Subcutaneous adipose tissue (tissue), 4 donors: ENCODE results near the gene TUSC2. TPM values are rescaled to one million over a fixed set of nuclear protein-coding genes. Genes with fewer than 3 reads are reported as not detected.

Source experiments
- total RNA-seq, 4 donors: library from RNA; depleted of rRNA; stranded (reverse); fragments of >200 nt; gene quantifications; one replicate each; pipeline ENCODE4 v1.1.0, GENCODE V29; 2016
- TF ChIP-seq, protein P1 (sequence below): fragments of 450-650 bp; IDR thresholded peaks from one replicate; pipeline ENCODE4 v1.5.1; 2016; ENCODE audit warnings: low read depth, mild to moderate bottlenecking, control low read depth, antibody characterized with exemption, moderate library complexity

Gene TUSC2
- total RNA-seq, 4 donors from 2014 or later, result 17.8 to 27.5 (median 20.7) TPM

DNA sequence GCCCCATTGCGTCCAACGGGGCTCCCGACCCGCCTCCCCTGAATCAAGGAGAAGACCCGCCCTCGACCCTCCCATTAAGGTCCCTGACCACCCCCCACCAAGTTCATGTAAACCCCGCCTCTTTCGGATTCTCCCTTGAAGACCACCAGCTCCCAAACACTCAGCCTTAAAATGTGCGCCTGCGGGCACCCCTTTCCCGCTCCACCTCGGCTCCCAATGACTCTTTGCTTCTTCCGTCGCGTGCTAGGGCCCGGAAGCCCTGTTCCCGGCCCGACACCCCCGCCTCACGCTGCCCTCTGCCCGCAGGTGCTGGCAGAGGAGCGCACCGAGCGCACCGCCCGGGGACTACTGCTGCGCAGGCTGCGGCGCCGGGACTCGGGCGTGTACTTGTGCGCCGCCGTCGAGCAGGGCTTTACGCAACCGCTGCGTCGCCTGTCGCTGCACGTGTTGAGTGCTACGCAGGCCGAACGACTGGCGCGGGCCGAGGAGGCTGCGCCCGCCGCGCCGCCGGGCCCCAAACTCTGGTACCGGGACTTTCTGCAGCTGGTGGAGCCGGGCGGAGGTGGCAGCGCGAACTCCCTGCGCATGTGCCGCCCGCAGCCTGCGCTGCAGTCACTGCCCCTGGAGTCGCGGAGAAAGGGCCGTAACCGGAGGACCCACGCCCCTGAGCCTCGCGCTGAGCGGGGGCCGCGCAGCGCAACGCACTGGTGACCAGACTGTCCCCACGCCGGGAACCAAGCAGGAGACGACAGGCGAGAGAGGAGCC is 51.8 kb downstream of the TUSC2 start:
- TF ChIP-seq, protein P1, sequence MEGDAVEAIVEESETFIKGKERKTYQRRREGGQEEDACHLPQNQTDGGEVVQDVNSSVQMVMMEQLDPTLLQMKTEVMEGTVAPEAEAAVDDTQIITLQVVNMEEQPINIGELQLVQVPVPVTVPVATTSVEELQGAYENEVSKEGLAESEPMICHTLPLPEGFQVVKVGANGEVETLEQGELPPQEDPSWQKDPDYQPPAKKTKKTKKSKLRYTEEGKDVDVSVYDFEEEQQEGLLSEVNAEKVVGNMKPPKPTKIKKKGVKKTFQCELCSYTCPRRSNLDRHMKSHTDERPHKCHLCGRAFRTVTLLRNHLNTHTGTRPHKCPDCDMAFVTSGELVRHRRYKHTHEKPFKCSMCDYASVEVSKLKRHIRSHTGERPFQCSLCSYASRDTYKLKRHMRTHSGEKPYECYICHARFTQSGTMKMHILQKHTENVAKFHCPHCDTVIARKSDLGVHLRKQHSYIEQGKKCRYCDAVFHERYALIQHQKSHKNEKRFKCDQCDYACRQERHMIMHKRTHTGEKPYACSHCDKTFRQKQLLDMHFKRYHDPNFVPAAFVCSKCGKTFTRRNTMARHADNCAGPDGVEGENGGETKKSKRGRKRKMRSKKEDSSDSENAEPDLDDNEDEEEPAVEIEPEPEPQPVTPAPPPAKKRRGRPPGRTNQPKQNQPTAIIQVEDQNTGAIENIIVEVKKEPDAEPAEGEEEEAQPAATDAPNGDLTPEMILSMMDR, result no peak

DNA sequence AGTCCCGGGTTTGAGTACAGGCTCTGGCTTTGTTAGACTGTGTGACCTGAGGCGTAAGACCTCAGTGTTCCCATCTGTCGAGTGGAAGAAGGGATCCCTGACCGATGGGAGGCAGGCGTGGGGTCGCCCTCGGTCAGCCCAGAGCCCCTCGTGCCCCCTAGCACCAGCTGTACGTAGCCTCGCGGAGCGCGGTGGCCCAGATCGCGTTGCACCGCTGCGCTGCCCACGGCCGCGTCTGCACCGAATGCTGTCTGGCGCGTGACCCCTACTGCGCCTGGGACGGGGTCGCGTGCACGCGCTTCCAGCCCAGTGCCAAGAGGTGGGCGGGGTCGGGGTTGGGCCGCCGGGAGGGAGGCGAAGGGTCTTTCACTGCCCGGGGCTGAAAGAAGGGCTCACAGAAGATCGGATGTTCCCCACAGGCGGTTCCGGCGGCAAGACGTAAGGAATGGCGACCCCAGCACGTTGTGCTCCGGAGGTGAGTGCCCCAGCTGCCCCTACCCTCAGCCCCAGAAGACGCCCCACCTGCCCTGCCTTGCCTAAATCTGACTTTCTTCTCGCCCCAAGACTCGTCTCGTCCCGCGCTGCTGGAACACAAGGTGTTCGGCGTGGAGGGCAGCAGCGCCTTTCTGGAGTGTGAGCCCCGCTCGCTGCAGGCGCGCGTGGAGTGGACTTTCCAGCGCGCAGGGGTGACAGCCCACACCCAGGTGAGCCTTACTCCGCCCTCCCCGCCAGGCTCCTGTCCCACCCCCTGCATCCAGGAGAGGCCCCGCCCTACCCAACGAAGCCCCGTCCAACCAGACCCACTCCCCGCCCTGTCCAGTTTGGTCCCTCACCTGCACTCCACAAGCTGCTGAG is 52.7 kb downstream of the TUSC2 start:
- TF ChIP-seq, protein P1, result no peak

Other genes with a start within 250 kb of the TUSC2 start
- gene RBM5, start 239.3 kb downstream of the TUSC2 start, total RNA-seq, result 100 to 1,000 TPM; 236 to 276 (median 256) TPM
- 10 to 100 TPM in 2 of 4 donors, 1 to 10 TPM in 2; 4.6 to 32.8 (median 11.5) TPM for gene SEMA3F, start 172.9 kb downstream of the TUSC2 start, total RNA-seq
- not detected for gene GNAT1, start 136.6 kb downstream of the TUSC2 start, total RNA-seq
- gene SLC38A3, start 123.0 kb downstream of the TUSC2 start, total RNA-seq, result not detected
- gene GNAI2, start 92.0 kb downstream of the TUSC2 start, total RNA-seq, result 100 to 1,000 TPM; 208 to 300 (median 249) TPM
- gene SEMA3B, start 59.1 kb downstream of the TUSC2 start, total RNA-seq, result 10 to 100 TPM in 1 of 4 donors, 1 to 10 TPM in 3; 2.4 to 13.7 (median 7.0) TPM
- not detected for gene LSMEM2, start 49.1 kb downstream of the TUSC2 start, total RNA-seq
- gene IFRD2, start 35.8 kb downstream of the TUSC2 start, total RNA-seq, result 10 to 100 TPM; 31.6 to 56.4 (median 52.2) TPM
- gene HYAL3, start 28.8 kb downstream of the TUSC2 start, total RNA-seq, result 1 to 10 TPM; 1.5 to 5.1 (median 3.4) TPM
- gene NAA80, start 28.8 kb downstream of the TUSC2 start, total RNA-seq, result 10 to 100 TPM in 1 of 4 donors, 1 to 10 TPM in 3; 5.2 to 10.4 (median 6.6) TPM
- 10 to 100 TPM in 1 of 4 donors, 1 to 10 TPM in 3; 3.1 to 13.8 (median 4.7) TPM for gene HYAL1, start 24.6 kb downstream of the TUSC2 start, total RNA-seq
- 100 to 1,000 TPM in 2 of 4 donors, 10 to 100 TPM in 2; 54.4 to 207 (median 117) TPM for gene HYAL2, start 5.5 kb downstream of the TUSC2 start, total RNA-seq
- 10 to 100 TPM; 37.0 to 62.8 (median 54.1) TPM for gene RASSF1, start 12.6 kb upstream of the TUSC2 start, total RNA-seq
- gene ZMYND10, start 17.5 kb upstream of the TUSC2 start, total RNA-seq, result 1 to 10 TPM in 1 of 4 donors, not detected in 3; 1.5 TPM
- gene NPRL2, start 22.6 kb upstream of the TUSC2 start, total RNA-seq, result 10 to 100 TPM; 14.3 to 18.8 (median 17.5) TPM
- gene CYB561D2, start 22.6 kb upstream of the TUSC2 start, total RNA-seq, result 10 to 100 TPM; 13.9 to 22.0 (median 18.2) TPM
- gene TMEM115, start 31.3 kb upstream of the TUSC2 start, total RNA-seq, result 10 to 100 TPM; 30.5 to 44.5 (median 41.2) TPM
- gene CACNA2D2, start 175.4 kb upstream of the TUSC2 start, total RNA-seq, result 1 to 10 TPM in 1 of 4 donors, under 1 TPM in 2, not detected in 1; 0.65 to 1.7 (median 0.66) TPM
- gene C3orf18, start 239.5 kb upstream of the TUSC2 start, total RNA-seq, result 10 to 100 TPM in 1 of 4 donors, 1 to 10 TPM in 3; 8.0 to 10.6 (median 8.9) TPM
- 1 to 10 TPM; 5.7 to 7.0 (median 6.1) TPM for gene HEMK1, start 241.3 kb upstream of the TUSC2 start, total RNA-seq